CD4-positive, alpha-beta T cell treated with Interleukin-15 for 4 hours (primary cell): ENCODE data around the gene STK17A.
A peak's percentile ranks its signal among the peaks of the same experiment; 100 is the strongest.
"Not testable (repeated sequence)": the region's sequence is repeated elsewhere in the genome, so short reads cannot be mapped to it uniquely, and the experiment has no call there.

Source experiments
- DNase-seq: peaks from one replicate; pipeline ENCODE4 v3.0.0-alpha.2; 2020; ENCODE audit warnings: low spot score

STK17A gene

GRCh38 chr7:43658718-43659548 lies 76.0 kb downstream of the STK17A start:
- no peak for DNase-seq

- DNase-seq: no peak
Observed at GRCh38 chr7:43659549-43659896, 76.6 kb downstream of the STK17A start.

GRCh38 chr7:43660141-43660540 lies 77.2 kb downstream of the STK17A start:
- no peak for DNase-seq

GRCh38 chr7:43664681-43665080 lies 81.8 kb downstream of the STK17A start:
- DNase-seq: no peak

GRCh38 chr7:43666938-43667337 lies 84.0 kb downstream of the STK17A start:
- DNase-seq: no peak

GRCh38 chr7:43668035-43668434 lies 85.1 kb downstream of the STK17A start:
- DNase-seq: no peak

GRCh38 chr7:43669286-43670081 lies 86.6 kb downstream of the STK17A start:
- DNase-seq: peak; percentile 74

- no peak for DNase-seq
Observed at GRCh38 chr7:43671521-43671920, 88.6 kb downstream of the STK17A start.

- DNase-seq: not testable (repeated sequence)
Observed at GRCh38 chr7:43673243-43673976, 90.5 kb downstream of the STK17A start.

- DNase-seq: no peak
Observed at GRCh38 chr7:43674559-43675436, 91.9 kb downstream of the STK17A start.
